ENCODE measurements around the gene ARMC2. TPM values are rescaled to one million over a fixed set of nuclear protein-coding genes. Genes with fewer than 3 reads are reported as not detected.
"Not testable (repeated sequence)": the region's sequence is repeated elsewhere in the genome, so short reads cannot be mapped to it uniquely, and the experiment has no call there.

ARMC2 gene
- polyA plus RNA-seq, 4 donors = 9.5 to 15.6 (median 13.8) TPM

DNA sequence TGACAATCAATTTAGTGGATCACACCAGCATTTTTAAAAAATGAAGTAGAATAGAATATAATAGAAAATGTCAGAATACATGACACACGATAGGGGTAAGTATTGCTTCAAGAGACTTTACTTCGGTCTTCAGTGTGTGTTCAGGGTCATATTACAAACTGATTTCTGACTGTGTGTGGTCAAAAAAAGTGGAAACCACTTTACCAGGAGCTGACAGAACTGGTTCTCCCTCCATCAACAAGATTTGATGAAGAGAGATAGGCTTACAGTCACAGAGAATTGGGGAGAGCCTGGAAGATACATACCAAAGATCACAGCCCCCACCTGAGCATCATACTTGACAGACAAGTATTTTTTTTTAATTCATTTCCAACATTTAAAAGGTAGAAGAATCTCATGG, 21.7 kb downstream of the ARMC2 start:
- no peak for DNase-seq (ENCODE audit: low read depth in 4 of 4, low spot score in 2 of 4)

- no peak for DNase-seq (ENCODE audit: low read depth in 4 of 4, low spot score in 2 of 4)
Measured at GRCh38 chr6:108870357-108870756, 22.1 kb downstream of the ARMC2 start.

DNA sequence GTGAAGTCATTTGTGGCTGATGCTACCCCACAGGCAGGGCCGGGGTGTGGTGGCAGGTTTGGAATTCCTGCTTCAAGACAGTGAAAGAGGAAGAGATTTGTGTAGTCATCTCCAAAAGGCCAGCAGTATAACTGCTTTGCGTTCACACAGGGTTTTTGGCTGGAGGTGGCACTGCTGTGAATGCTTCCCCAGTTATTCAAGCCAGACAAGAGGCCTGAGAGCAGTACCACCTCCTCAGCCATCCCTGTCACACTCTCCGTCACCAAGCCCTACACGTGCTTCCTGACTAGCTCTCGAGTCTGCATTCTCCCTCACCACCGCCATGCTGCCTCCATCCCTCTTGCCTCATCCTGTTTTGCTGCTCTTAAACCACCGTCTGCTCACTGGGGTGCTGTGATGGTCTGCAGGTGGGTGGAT, 23.9 kb downstream of the ARMC2 start:
- DNase-seq (ENCODE audit: low read depth in 4 of 4, low spot score in 2 of 4) = no peak

DNA sequence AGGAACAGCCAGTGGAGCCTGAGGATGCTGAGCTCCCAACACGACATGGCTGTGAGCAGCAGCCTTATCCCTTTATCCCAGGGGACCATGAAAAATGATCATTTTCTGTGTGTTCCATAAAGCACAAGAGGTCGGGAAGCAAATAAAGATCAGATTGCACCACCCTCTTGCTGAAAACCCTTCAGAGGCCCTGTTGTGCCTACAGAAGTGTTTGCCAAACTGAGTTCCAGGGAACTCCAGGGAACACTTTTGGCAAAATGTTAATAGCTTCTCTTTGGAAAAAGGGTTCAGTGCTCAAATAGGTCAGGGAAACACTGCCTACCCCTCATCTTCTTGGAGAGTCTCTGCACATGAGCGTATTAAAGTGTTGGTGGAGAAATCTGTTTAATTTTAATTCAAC, 24.4 kb downstream of the ARMC2 start:
- no peak for DNase-seq (ENCODE audit: low read depth in 4 of 4, low spot score in 2 of 4)

GRCh38 chr6:108873251-108873650, 25.0 kb downstream of the ARMC2 start:
- no peak for DNase-seq (ENCODE audit: low read depth in 4 of 4, low spot score in 2 of 4)

DNA sequence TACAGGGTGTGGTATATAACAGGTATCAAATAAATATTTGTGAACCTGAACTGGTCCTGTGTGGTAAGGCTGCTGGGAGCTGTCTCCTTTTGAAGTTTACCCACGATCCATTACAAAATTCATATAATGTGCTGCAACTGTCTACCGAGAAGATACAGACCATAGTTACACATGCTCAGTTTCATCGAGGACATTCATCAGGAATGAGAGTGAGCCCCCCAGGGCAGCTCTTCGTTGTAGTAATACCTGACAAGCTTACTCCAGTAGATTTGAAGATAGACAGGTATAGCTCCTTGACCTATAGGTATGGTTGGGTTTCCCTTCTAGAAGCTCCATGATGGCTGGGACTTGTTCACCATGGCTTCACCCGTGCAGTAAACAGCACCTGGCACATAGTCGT, 25.7 kb downstream of the ARMC2 start:
- no peak for DNase-seq (ENCODE audit: low read depth in 4 of 4, low spot score in 2 of 4)

GRCh38 chr6:108874470-108875160, 26.4 kb downstream of the ARMC2 start:
- no peak for DNase-seq (ENCODE audit: low read depth in 4 of 4, low spot score in 2 of 4)

GRCh38 chr6:108875161-108875555, 26.9 kb downstream of the ARMC2 start:
- DNase-seq (ENCODE audit: low read depth in 4 of 4, low spot score in 2 of 4) = no peak

DNA sequence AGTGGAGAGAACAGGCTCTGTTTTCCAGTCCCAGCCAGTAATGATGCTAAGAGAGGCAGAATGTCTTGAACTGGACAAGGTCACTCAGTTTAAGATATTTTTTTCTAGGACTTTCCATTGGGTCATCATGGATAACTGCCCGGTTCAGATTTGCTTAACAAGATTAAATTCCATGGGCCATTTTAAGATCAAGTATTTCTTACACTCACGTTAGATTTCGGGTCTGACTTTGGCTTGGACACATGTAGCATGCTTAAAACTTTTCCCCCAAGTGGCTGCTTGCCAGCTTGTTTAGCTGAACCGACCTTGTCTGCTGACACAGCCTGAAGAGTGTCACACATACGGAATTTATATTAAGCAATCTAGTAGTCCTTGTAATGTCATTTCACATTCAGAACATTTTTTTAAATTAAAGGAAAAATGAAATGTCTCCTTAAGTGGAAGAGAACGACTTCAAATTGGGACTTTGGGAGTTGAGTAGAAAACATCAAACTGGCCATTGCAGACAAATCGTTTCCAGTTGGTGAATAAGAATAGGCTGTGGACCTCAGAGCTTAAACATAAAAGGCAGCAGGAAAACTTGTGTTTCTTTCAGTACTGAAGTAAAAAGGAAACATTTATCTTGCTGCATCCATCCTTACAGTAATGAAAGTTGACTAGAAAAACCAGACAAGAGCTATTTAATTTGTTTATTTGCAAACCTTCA, 29.0 kb downstream of the ARMC2 start:
- no peak for DNase-seq (ENCODE audit: low read depth in 4 of 4, low spot score in 2 of 4)

- no peak for DNase-seq (ENCODE audit: low read depth in 4 of 4, low spot score in 2 of 4)
Measured at GRCh38 chr6:108878942-108879341, 30.7 kb downstream of the ARMC2 start.

DNA sequence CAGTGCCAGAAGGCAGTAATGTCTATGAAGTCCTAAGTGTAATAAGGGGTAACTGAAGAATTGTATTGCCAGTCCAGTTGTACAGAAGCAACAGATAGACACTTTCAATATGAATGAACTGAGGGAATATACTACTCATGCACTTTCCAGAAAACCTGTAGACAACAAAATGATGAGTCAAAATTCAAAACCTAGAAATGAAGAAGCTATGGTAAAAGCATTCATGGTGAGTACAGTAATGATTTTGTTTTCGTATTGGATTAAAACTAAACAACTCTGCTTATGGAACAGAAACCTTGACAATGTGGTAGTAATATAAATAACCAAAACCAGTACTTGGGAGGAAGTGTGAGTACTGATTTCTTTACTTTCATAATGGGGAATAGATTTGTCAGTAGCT, 35.0 kb downstream of the ARMC2 start:
- no peak for DNase-seq (ENCODE audit: low read depth in 4 of 4, low spot score in 2 of 4)

DNA sequence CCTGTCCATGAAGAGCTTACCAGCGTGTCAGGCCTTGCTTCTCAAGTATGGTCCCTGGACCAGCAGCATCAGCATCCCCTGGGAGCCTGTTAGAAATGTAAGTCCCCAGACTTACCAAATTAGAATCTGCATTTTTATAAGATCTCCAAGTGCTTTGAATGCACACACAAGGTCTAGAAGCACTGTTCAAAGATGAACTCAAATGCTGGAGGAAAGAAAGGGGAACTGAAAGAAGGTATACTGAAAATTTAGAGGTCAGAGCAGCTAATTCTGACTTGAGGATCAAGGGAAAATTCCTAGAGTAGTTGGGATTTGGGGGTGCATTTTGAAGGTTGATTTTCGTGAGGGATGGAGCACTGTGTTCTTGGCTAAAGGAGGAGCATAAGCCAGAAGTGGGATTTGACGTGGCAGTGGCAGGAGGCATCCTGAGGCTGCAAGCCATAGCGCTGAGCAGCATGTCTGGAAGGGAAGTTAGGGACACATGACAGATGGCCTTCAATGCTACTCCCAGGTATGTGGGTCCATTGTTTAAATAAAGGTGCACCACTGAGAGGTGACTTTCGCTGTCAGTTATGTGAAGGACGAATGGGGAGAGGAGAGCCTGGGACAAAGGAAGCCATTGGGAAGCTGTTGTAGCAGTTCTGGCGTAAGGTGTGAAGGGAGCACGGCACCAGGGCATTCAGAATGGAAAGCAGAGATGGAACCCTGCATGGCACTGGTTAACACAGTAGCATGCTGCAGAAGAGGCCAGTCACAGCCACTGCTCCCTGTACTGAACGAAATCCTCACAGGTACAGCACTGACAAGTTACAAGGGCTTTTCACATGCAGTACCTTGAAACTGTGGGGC, 36.2 kb downstream of the ARMC2 start:
- no peak for DNase-seq (ENCODE audit: low read depth in 4 of 4, low spot score in 2 of 4)

GRCh38 chr6:108888052-108888451, 39.8 kb downstream of the ARMC2 start:
- no peak for DNase-seq (ENCODE audit: low read depth in 4 of 4, low spot score in 2 of 4)

DNA sequence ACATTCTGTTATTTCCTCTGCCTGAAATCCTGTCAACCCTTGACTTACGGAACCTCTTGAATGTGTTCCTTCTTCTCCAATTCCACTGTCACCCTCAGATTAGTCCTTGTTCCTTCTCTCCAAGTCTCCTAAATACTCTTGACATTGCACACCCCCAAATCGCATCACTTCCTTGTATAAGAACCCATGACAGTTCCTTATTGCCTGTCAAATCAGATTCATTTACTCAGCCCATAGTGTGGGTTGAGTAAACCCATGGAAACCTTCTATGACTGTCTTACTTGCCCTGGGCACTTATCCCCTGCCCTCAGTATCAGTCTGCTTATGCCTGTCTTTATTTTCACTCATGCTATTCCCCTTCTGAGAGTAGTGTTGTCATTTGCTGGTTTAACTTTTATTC, 40.5 kb downstream of the ARMC2 start:
- no peak for DNase-seq (ENCODE audit: low read depth in 4 of 4, low spot score in 2 of 4)

DNA sequence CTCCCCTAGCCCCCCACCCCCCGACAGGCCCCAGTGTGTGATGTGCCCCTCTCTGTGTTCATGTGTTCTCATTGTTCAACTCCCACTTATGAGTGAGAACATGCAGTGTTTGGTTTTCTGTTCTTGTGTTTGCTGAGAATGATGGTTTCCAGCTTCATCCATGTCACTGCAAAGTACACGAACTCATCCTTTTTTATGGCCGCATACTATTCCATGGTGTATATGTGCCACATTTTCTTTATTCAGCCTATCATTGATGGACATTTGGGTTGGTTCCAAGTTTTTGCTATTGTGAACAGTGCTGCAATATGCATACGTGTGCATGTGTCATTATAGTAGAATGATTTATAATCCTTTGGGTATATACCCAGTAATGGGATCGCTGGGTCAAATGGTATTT, 42.7 kb downstream of the ARMC2 start:
- DNase-seq (ENCODE audit: low read depth in 4 of 4, low spot score in 2 of 4) = not testable (repeated sequence)

- DNase-seq (ENCODE audit: low read depth in 4 of 4, low spot score in 2 of 4) = no peak
Measured at GRCh38 chr6:108895571-108895970, 47.3 kb downstream of the ARMC2 start.

GRCh38 chr6:108896111-108896661, 48.0 kb downstream of the ARMC2 start:
- no peak for DNase-seq (ENCODE audit: low read depth in 4 of 4, low spot score in 2 of 4)

DNA sequence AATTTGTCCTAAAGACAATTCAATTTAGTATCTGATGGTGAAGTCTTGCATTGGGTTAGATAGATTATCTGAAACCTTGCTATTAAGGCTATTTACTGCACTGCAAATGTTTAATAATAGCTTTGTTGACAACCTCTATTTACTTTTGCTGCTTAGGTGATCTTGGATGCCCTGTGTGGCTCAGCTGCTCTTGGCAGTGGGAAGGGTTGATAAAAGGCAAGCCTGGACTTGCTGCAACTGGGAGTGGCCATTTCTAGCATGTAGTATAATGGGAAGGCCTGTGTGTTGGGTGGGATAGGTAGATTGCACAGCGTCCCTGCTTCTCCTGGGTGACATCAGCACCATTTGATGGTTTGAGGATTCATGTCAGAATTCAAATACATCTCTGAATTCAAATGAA, 49.1 kb downstream of the ARMC2 start:
- no peak for DNase-seq (ENCODE audit: low read depth in 4 of 4, low spot score in 2 of 4)

GRCh38 chr6:108902382-108902792, 54.2 kb downstream of the ARMC2 start:
- no peak for DNase-seq (ENCODE audit: low read depth in 4 of 4, low spot score in 2 of 4)

DNA sequence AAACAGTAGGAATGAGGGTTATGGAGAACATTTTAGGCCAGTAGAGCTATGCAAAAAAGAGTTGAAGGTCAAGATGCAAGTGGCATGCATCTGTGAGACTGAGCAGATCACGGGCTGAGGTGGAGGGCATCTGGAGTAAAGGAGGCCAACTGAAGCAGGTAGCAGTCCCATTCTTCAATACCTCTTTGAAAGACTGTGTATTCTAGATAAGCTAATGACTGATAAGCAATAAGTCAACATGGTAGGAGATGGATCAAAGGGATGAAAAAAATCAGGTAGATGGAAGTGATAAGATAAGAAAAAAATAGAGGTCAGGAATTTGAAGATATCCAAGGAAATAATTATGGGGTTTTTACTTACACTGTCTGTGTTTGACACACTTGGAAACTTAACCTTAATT, 55.6 kb downstream of the ARMC2 start:
- DNase-seq (ENCODE audit: low read depth in 4 of 4, low spot score in 2 of 4) = no peak

DNA sequence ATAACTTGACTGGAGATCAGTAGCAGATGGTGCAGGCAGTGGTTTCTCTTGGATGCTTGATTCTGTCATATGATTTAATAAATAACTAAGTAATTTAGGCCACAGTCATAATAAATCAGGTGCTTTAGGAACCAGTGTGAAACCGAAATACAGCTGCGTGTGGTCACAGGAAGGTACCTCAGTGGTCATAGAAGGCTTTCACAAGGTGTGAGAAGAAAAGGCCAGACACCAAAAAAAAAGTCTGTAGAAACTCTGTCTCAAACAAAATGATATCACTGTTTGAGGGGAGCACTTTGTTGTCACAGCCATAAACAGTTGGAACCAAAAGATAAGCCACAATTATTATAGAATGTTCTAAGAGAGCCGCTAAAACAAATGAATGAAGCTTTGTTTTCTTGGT, 56.5 kb downstream of the ARMC2 start:
- DNase-seq (ENCODE audit: low read depth in 4 of 4, low spot score in 2 of 4) = no peak

All from left renal cortex interstitium (tissue), 4 donors.